ENCODE measurements around the gene JAK1.

- no peak for TF ChIP-seq BMI1 (IDR thresholded peaks at IDR 0.05; ENCODE audit: borderline replicate concordance)
- TF ChIP-seq POLR2A (IDR thresholded peaks at IDR 0.05; ENCODE audit: low read depth, low read length) = no peak
- TF ChIP-seq EP300 (IDR thresholded peaks at IDR 0.05; ENCODE audit: borderline replicate concordance in 1 of 2, control insufficient read depth in 1 of 2, low read depth in 2 of 2, low read length in 2 of 2) = no peak
- TF ChIP-seq HDAC2 (IDR thresholded peaks at IDR 0.05) = no peak
Measured at GRCh38 chr1:64873576-64873975, 92.8 kb downstream of the JAK1 start.
